AG04449 (cell line): Measurements from ENCODE around the gene DHX8.
"Not testable (repeated sequence)": the region's sequence is repeated elsewhere in the genome, so short reads cannot be mapped to it uniquely, and the experiment has no call there.

Experiments
- CTCF ChIA-PET: fragments of 350-600 bp; formaldehyde crosslinking; extraction: SDS; loops from one replicate; lab custom pipeline; 2021; ENCODE audit warnings: antibody characterized with exemption; lab: Yijun Ruan, JAX
- POLR2A ChIA-PET: fragments of 400-600, 350-600 bp; formaldehyde crosslinking; extraction: SDS; loops from one replicate; lab custom pipeline; 2020; ENCODE audit warnings: antibody characterized with exemption, inconsistent platforms; lab: Yijun Ruan, JAX
- DNase-seq: peaks from one replicate; pipeline ENCODE4 v3.0.0-alpha.2; 2010; ENCODE audit warnings: low read depth, low spot score
- H3K4me3 ChIP-seq: 2 replicates; pipeline ENCODE4 v1.5.1; 2011; ENCODE audit warnings: low read depth, mild to moderate bottlenecking, control low read depth, low read length
- CTCF ChIP-seq: IDR thresholded peaks from one replicate; pipeline ENCODE4 v1.5.1; 2011; ENCODE audit warnings: mild to moderate bottlenecking, moderate library complexity, low read length, control low read depth, inconsistent platforms; ENCODE audit not compliant: insufficient read depth; ENCODE audit errors: missing control alignments

The DHX8 gene

DNA sequence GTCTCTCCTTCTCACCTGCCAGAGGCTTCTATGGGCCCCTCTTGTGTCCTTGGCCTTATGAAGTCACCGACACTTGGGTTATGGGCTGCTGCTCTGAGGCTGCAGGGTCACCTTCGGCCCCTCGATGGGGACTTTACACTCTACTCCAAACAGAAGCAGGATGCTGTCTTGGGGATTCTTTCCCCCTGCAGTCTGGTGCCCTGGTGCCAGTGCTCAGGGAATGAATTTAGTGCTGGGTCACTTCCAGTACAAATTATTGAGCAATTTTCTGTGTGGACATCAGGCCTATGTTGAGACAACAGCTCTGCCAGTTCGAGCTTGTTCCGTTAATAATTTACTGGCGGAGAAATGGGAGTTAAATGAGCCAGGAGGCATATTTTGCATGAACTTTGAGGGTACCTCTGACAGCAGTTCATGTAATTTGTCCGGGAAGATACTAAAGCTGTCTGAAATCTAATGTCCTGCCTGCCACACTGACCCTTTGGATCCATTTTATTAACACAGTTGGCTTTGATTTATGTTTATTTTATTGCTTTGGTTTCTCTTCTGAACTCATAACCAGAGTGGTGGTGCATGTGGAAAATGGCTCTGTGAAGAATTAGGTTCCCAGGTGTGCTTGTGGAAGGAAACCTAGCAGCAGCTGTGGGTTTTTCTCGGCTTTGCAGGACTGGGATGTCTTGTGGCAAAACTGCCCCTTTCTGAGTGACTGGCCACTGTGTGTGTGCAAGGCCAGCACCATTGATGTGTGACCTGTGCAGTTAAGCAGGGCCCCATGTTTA lies 34.1 kb upstream of the DHX8 start:
- no peak for TF ChIP-seq CTCF
- H3K4me3 ChIP-seq = no peak overlapping the region
- POLR2A ChIA-PET = no interaction called here
- no peak for DNase-seq
- CTCF ChIA-PET = no interaction called here

GRCh38 chr17:43450791-43451190 lies 33.0 kb upstream of the DHX8 start:
- H3K4me3 ChIP-seq, DNase-seq, POLR2A ChIA-PET, CTCF ChIA-PET: not testable (repeated sequence)

- CTCF ChIA-PET, DNase-seq, POLR2A ChIA-PET, H3K4me3 ChIP-seq: not testable (repeated sequence)
Observed at GRCh38 chr17:43451741-43452140, 32.0 kb upstream of the DHX8 start.

GRCh38 chr17:43453331-43453812 lies 30.4 kb upstream of the DHX8 start:
- POLR2A ChIA-PET = interaction anchor here (0.9 kb wide), 1 partner anchor 55 kb away, joined by 3 read pairs; the partner anchor contains the start of gene ARL4D
- no peak for TF ChIP-seq CTCF
- CTCF ChIA-PET = no interaction called here
- H3K4me3 ChIP-seq = no peak overlapping the region
- no peak for DNase-seq

DNA sequence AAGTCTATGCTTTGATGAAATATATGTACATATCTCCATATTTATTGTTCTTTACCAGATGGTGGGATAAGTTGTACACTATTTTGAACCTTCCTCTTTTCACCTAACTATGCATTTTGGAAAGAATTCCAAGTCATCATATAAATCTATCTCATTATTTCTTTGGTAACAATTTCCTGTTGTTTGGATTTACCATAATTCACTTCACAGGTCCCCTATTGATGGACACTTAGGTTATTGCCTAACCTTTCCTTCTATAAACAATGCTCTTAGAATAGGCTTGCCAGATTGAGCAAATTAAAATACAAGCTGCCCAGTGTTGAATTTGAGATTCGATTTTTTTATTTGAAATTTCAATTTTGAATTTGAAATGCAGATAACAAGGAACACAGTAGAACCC lies 28.9 kb upstream of the DHX8 start:
- ChIA-PET CTCF (interaction anchor here (1.1 kb wide), 1 partner anchor 13 kb away, joined by 4 read pairs; no protein-coding TSS in a partner anchor), POLR2A (no interaction called here)
- no peak for TF ChIP-seq CTCF
- no peak overlapping the region for H3K4me3 ChIP-seq
- DNase-seq = no peak

DNA sequence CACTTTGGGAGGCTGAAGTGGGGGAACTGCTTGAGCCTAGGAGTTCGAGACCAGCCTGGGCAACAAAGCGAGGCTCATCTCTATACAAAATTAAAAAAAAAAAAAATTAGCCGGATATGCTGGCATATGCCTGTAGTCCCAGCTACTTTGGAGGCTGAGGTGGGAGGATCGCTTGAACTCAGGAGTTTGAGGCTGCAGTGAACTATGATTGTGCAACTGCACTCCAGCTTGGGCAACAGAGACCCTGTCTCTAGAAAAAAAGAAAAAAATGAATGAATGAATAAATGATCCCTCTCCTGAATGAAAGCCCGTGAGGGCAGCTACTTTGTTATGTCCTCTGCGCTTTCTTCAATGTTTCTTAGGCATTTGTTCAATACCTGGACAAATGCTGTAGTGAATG lies 27.7 kb upstream of the DHX8 start:
- CTCF ChIA-PET = interaction anchor here (0.9 to 1.7 kb wide), 4 partner anchors 10 to 63 kb away, joined by 3 to 7 read pairs (median 4); partner anchors contain the start of gene DHX8
- no peak overlapping the region for H3K4me3 ChIP-seq

More for the DNA sequence above, 27.7 kb upstream of the DHX8 start:
- no peak for TF ChIP-seq CTCF
- no peak for DNase-seq
- POLR2A ChIA-PET = interaction anchor here (1.2 kb wide), 1 partner anchor 57 kb away, joined by 3 read pairs; the partner anchor contains the start of gene ARL4D
